NCI-H2227 (cell line): ENCODE data around the gene MAPK6.
"Not testable (repeated sequence)": the region's sequence is repeated elsewhere in the genome, so short reads cannot be mapped to it uniquely, and the experiment has no call there.

ENCODE experiments used
- DNase-seq: peaks from one replicate; lab custom pipeline; 2025; ENCODE audit not compliant: unreplicated experiment; lab: John Stamatoyannopoulos, UW

The MAPK6 gene

GRCh38 chr15:52080031-52080430, 61.0 kb downstream of the MAPK6 start:
- DNase-seq = peak; percentile 4

- no peak for DNase-seq
These were observed 61.8 kb downstream of the MAPK6 start for GRCh38 chr15:52080706-52081392.

- DNase-seq = no peak
These were observed 63.4 kb downstream of the MAPK6 start for GRCh38 chr15:52082197-52083036.

- DNase-seq = not testable (repeated sequence)
These were observed 64.0 kb downstream of the MAPK6 start for GRCh38 chr15:52083037-52083359.

GRCh38 chr15:52083603-52084002, 64.6 kb downstream of the MAPK6 start:
- no peak for DNase-seq

GRCh38 chr15:52085299-52085698, 66.3 kb downstream of the MAPK6 start:
- DNase-seq = no peak

- no peak for DNase-seq
These were observed 67.2 kb downstream of the MAPK6 start for GRCh38 chr15:52086011-52086786.

GRCh38 chr15:52090193-52090592, 71.2 kb downstream of the MAPK6 start:
- DNase-seq = no peak

- DNase-seq = no peak
These were observed 74.1 kb downstream of the MAPK6 start for GRCh38 chr15:52093167-52093538.

- no peak for DNase-seq
These were observed 74.8 kb downstream of the MAPK6 start for GRCh38 chr15:52093539-52094510.

- DNase-seq = no peak
These were observed 76.0 kb downstream of the MAPK6 start for GRCh38 chr15:52094811-52095584.

- DNase-seq = no peak
These were observed 76.7 kb downstream of the MAPK6 start for GRCh38 chr15:52095597-52096262.

- not testable (repeated sequence) for DNase-seq
These were observed 77.5 kb downstream of the MAPK6 start for GRCh38 chr15:52096536-52096935.

- DNase-seq = no peak
These were observed 78.2 kb downstream of the MAPK6 start for GRCh38 chr15:52097180-52097579.

- no peak for DNase-seq
These were observed 79.3 kb downstream of the MAPK6 start for GRCh38 chr15:52098323-52098722.

- no peak for DNase-seq
These were observed 80.7 kb downstream of the MAPK6 start for GRCh38 chr15:52099651-52100272.

GRCh38 chr15:52100807-52101442, 81.9 kb downstream of the MAPK6 start:
- DNase-seq = no peak

- no peak for DNase-seq
These were observed 82.7 kb downstream of the MAPK6 start for GRCh38 chr15:52101542-52102323.
